ENCODE results near the gene ZNF638.

Gene ZNF638

DNA sequence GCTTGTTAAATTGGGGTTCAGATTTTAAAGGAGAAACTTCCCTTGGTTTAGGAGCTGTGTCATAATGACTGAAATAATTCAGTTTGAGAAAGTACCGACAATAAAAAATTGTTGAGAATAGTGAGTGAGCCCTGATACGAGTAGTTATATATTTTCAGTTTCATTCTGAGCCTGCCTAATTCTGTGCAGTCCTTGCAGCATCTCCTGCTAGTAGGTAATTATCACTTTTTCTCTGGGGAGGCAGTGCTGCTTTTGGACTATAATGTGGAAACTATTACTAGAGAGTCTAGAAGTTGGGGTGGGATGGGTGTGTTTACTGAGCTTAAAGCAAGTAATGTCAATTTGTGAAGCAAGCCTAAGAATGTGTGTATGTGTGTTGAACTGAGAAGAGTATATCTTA is 21.7 kb downstream of the ZNF638 start:
- Histone ChIP-seq H3K36me3 (ENCODE audit: control insufficient read depth, insufficient read depth, low read length) (no peaks in the 10 kb centered on the region; the same call in 1 of the 2 replicates), H3K4me3 (ENCODE audit: low read length) (no peak overlapping the region), H3K27me3 (ENCODE audit: control insufficient read depth, insufficient read depth, low read length) (no peaks in the 10 kb centered on the region), H3K27ac (ENCODE audit: low read length) (no peak overlapping the region), H3K4me1 (ENCODE audit: control insufficient read depth, insufficient read depth, low read length) (no peaks in the 10 kb centered on the region), H3K9me3 (ENCODE audit: control insufficient read depth, insufficient read depth, low read length) (no peaks in the 10 kb centered on the region)
- no peak for DNase-seq (ENCODE audit: low read depth, low spot score)
- WGBS (ENCODE audit: insufficient coverage, insufficient read length) = no CpG with 5 or more reads among the region's 2 CpGs

DNA sequence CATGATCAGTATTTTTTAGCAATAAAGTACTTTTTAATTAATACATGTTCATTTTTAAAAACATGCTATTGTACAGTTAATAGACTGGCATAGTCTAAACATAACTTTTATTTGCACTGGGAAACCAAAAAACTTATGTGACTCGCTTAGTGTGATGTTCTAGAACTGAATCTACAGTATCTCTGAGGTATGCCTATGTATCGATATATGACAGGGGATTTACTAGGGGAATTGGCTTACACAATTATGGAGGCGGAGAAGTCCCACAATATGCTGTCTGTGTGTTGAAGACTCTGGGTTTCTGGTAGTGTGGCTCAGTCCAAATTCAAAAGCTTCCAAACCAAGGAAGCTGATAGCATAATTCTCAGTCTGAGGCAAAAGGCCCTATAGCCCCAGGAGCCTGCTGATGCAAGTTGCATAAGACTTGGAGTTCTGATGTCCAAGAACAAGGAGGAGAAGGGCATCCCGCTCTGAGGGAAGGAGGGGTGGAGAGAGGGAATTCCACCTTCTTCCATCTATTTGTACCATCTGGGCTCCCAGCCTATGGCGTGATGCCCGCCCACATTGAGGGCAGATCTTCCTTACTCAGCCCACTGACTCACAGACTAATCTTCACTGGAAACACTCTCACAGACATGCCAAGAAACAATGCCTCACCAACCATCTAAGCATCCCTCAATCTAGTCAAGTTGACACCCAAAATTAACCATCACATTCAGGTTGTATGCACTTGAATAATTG is 27.5 kb downstream of the ZNF638 start:
- WGBS (ENCODE audit: insufficient coverage, insufficient read length) = no CpG with 5 or more reads among the region's 6 CpGs
- no peaks in the 10 kb centered on the region for H3K4me1 ChIP-seq (ENCODE audit: control insufficient read depth, insufficient read depth, low read length)
- no peak for DNase-seq (ENCODE audit: low read depth, low spot score)
- H3K27ac ChIP-seq (ENCODE audit: low read length) = no peak overlapping the region
- H3K36me3 ChIP-seq (ENCODE audit: control insufficient read depth, insufficient read depth, low read length) = no peaks in the 10 kb centered on the region; the same call in 1 of the 2 replicates
- H3K27me3 ChIP-seq (ENCODE audit: control insufficient read depth, insufficient read depth, low read length) = no peaks in the 10 kb centered on the region
- no peak overlapping the region for H3K4me3 ChIP-seq (ENCODE audit: low read length)
- H3K9me3 ChIP-seq (ENCODE audit: control insufficient read depth, insufficient read depth, low read length) = no peaks in the 10 kb centered on the region

DNA sequence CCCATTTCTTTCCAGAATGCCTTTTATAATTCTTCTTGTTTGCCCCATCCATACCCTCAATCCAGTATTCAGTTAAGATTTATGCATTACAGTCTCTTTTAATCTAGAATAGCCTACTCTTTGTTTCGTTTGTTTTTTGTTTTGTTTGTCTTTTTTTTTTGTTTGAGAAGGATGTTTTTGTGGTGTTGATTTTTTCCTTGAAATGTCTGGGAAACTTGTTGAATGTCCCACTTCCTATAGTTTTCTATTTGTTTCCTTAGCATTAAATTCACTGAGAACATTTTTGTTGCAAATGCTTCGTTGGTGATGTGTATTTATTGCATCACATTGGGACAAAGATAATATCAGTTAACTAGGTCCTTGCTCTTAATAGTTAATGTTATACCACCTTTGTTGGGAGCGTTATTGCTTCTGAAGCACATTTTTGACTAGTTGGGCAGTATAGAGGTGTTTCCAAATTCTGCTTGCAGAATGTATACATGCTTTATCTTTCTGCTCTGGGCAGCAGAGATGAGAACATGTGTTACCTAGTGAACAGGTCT is 28.9 kb downstream of the ZNF638 start:
- Histone ChIP-seq H3K27ac (ENCODE audit: low read length) (no peak overlapping the region), H3K4me1 (ENCODE audit: control insufficient read depth, insufficient read depth, low read length) (no peaks in the 10 kb centered on the region), H3K4me3 (ENCODE audit: low read length) (no peak overlapping the region), H3K9me3 (ENCODE audit: control insufficient read depth, insufficient read depth, low read length) (no peaks in the 10 kb centered on the region), H3K36me3 (ENCODE audit: control insufficient read depth, insufficient read depth, low read length) (no peaks in the 10 kb centered on the region; the same call in 1 of the 2 replicates), H3K27me3 (ENCODE audit: control insufficient read depth, insufficient read depth, low read length) (no peaks in the 10 kb centered on the region)
- no CpG with 5 or more reads among the region's 3 CpGs for WGBS (ENCODE audit: insufficient coverage, insufficient read length)
- no peak for DNase-seq (ENCODE audit: low read depth, low spot score)

DNA sequence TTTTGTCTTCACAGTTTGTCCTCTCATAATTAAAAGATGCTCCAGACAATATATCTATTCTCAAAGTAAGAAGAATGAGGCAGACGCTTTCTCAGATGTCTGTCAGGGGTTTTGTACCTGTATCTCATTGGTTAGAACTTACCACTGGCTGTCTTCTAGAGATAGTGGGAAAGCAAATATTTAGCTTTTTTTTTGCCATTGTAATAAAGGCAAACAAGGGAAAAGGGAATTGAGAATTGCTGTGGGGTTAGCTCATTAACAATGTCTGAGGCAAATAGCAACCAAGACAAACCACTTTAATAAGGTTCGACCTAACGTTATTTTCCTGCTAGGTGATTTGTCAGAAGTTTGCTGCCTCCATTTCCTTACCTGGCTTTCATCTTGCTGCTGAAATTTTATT is 30.0 kb downstream of the ZNF638 start:
- no peak for DNase-seq (ENCODE audit: low read depth, low spot score)
- H3K27ac ChIP-seq (ENCODE audit: low read length) = no peak overlapping the region
- no CpG with 5 or more reads among the region's 3 CpGs for WGBS (ENCODE audit: insufficient coverage, insufficient read length)
- H3K4me3 ChIP-seq (ENCODE audit: low read length) = no peak overlapping the region
- peaks cover 3% of the 10 kb centered on the region; the same call in 1 of the 2 replicates for H3K36me3 ChIP-seq (ENCODE audit: control insufficient read depth, insufficient read depth, low read length)
- H3K9me3 ChIP-seq (ENCODE audit: control insufficient read depth, insufficient read depth, low read length) = no peaks in the 10 kb centered on the region
- H3K27me3 ChIP-seq (ENCODE audit: control insufficient read depth, insufficient read depth, low read length) = no peaks in the 10 kb centered on the region
- H3K4me1 ChIP-seq (ENCODE audit: control insufficient read depth, insufficient read depth, low read length) = no peaks in the 10 kb centered on the region

DNA sequence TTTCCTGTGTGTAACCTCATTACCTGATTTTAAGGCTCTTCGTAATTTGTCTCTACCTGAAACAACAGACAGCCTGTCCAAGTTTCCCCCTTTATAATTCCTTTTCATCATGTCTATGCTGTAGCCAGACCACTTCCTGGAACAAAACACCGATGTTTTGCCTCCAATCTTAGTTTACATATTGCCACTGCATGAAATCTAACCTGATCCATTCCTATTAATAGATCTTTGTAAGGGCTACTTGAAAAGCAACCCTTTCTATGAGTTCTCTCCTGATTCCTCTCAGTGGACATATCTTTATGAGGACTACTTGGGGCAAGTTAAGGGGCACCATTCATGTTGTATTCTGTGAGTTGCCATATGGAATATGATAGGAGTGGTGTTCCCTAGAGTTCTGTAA is 30.9 kb downstream of the ZNF638 start:
- no peak for DNase-seq (ENCODE audit: low read depth, low spot score)
- Histone ChIP-seq H3K4me1 (ENCODE audit: control insufficient read depth, insufficient read depth, low read length) (no peaks in the 10 kb centered on the region), H3K27me3 (ENCODE audit: control insufficient read depth, insufficient read depth, low read length) (no peaks in the 10 kb centered on the region), H3K36me3 (ENCODE audit: control insufficient read depth, insufficient read depth, low read length) (peaks cover 3% of the 10 kb centered on the region; the same call in 1 of the 2 replicates), H3K9me3 (ENCODE audit: control insufficient read depth, insufficient read depth, low read length) (no peaks in the 10 kb centered on the region), H3K27ac (ENCODE audit: low read length) (no peak overlapping the region), H3K4me3 (ENCODE audit: low read length) (no peak overlapping the region)
- no CpG with 5 or more reads among the region's 2 CpGs for WGBS (ENCODE audit: insufficient coverage, insufficient read length)

DNA sequence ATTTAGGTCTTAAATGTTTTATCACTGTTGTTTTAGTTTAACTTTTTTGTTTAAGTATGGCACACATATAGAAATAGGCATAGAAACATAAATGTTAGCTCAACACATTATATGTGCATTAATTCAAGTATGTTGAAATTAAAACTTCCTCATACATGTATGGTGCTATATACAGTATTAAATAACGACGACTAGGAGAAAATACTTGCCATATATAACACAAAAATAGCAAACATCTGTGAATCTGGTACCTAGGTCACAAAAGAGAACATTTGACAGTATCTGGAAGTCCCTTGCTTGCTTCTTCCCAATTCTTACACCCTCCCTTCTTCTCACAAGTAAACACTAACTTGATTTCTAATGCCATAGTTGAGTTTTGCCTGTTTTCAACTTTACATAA is 38.4 kb downstream of the ZNF638 start:
- Histone ChIP-seq H3K36me3 (ENCODE audit: control insufficient read depth, insufficient read depth, low read length) (peaks cover 6% of the 10 kb centered on the region; the same call in 1 of the 2 replicates), H3K9me3 (ENCODE audit: control insufficient read depth, insufficient read depth, low read length) (no peaks in the 10 kb centered on the region), H3K27ac (ENCODE audit: low read length) (no peak overlapping the region), H3K4me3 (ENCODE audit: low read length) (no peak overlapping the region), H3K4me1 (ENCODE audit: control insufficient read depth, insufficient read depth, low read length) (no peaks in the 10 kb centered on the region), H3K27me3 (ENCODE audit: control insufficient read depth, insufficient read depth, low read length) (no peaks in the 10 kb centered on the region)
- no CpG with 5 or more reads among the region's 2 CpGs for WGBS (ENCODE audit: insufficient coverage, insufficient read length)
- no peak for DNase-seq (ENCODE audit: low read depth, low spot score)

DNA sequence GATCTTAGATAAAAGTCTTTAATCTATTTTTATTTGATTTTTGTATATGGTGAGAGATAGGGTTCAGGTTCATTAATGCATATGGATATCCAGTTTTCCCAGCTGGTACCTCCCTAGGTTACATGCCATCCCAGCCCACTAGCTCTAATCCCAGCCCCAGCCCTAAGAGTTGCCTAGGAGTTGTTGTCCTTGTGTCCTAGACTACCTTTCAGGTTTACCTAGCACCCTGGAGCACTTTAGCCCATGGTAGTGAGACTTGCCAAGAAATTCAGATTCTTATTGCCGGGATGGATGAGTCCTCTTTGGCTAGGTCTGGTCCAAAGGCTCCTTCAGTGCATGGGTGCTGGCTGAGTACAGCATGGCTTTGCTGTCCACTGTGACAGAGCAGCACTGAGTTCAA is 40.5 kb downstream of the ZNF638 start:
- H3K4me3 ChIP-seq (ENCODE audit: low read length) = no peak overlapping the region
- H3K27ac ChIP-seq (ENCODE audit: low read length) = no peak overlapping the region
- H3K36me3 ChIP-seq (ENCODE audit: control insufficient read depth, insufficient read depth, low read length) = peaks cover 3% of the 10 kb centered on the region; the same call in 1 of the 2 replicates
- no peaks in the 10 kb centered on the region for H3K9me3 ChIP-seq (ENCODE audit: control insufficient read depth, insufficient read depth, low read length)
- no peak for DNase-seq (ENCODE audit: low read depth, low spot score)
- WGBS (ENCODE audit: insufficient coverage, insufficient read length) = no CpG with 5 or more reads among the region's 1 CpG
- no peaks in the 10 kb centered on the region for H3K4me1 ChIP-seq (ENCODE audit: control insufficient read depth, insufficient read depth, low read length)
- no peaks in the 10 kb centered on the region for H3K27me3 ChIP-seq (ENCODE audit: control insufficient read depth, insufficient read depth, low read length)

DNA sequence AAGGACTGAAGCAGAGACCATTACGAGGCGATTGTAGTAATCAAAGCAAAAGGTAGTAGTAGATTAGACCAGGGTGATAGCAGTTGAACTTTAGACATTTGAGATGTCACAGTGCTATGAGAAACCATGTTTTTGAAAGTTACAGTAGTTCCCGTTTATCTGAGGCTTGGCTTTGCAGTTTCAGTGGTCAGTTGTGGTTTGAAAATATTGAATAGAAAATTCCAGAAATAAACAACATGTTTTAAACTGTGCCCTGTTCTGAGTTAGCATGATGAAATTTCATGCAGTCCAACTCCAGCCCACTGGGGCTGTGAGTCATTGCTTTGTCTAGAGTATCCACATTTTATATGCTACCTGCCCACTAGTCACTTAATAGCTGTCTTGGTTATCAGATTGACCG is 47.5 kb downstream of the ZNF638 start:
- no peak for DNase-seq (ENCODE audit: low read depth, low spot score)
- Histone ChIP-seq H3K4me3 (ENCODE audit: low read length) (no peak overlapping the region), H3K9me3 (ENCODE audit: control insufficient read depth, insufficient read depth, low read length) (no peaks in the 10 kb centered on the region), H3K27ac (ENCODE audit: low read length) (no peak overlapping the region), H3K27me3 (ENCODE audit: control insufficient read depth, insufficient read depth, low read length) (no peaks in the 10 kb centered on the region), H3K36me3 (ENCODE audit: control insufficient read depth, insufficient read depth, low read length) (no peaks in the 10 kb centered on the region; the same call in 1 of the 2 replicates), H3K4me1 (ENCODE audit: control insufficient read depth, insufficient read depth, low read length) (no peaks in the 10 kb centered on the region)
- no CpG with 5 or more reads among the region's 4 CpGs for WGBS (ENCODE audit: insufficient coverage, insufficient read length)

DNA sequence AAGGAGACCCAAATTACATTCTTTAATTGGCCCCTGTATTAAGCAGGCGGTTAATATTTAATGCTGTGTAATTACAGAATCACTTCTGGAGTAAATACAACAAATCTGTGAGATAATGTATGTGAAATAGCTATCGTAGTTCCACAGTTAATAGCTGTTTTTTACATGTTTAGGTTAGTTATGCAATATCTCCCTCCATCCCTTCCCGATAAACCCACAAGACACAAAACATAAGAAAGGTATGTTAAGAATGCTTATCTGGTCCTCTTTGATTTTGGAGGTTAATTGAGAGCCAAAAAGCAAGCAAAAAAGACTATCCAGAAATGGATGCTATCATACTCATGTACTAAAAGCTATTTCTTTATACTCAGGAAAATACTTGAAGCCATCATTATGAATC is 49.1 kb downstream of the ZNF638 start:
- Histone ChIP-seq H3K27me3 (ENCODE audit: control insufficient read depth, insufficient read depth, low read length) (no peaks in the 10 kb centered on the region), H3K36me3 (ENCODE audit: control insufficient read depth, insufficient read depth, low read length) (no peaks in the 10 kb centered on the region), H3K27ac (ENCODE audit: low read length) (no peak overlapping the region), H3K4me1 (ENCODE audit: control insufficient read depth, insufficient read depth, low read length) (no peaks in the 10 kb centered on the region), H3K9me3 (ENCODE audit: control insufficient read depth, insufficient read depth, low read length) (no peaks in the 10 kb centered on the region), H3K4me3 (ENCODE audit: low read length) (no peak overlapping the region)
- DNase-seq (ENCODE audit: low read depth, low spot score) = no peak
- no CpG with 5 or more reads among the region's 3 CpGs for WGBS (ENCODE audit: insufficient coverage, insufficient read length)

DNA sequence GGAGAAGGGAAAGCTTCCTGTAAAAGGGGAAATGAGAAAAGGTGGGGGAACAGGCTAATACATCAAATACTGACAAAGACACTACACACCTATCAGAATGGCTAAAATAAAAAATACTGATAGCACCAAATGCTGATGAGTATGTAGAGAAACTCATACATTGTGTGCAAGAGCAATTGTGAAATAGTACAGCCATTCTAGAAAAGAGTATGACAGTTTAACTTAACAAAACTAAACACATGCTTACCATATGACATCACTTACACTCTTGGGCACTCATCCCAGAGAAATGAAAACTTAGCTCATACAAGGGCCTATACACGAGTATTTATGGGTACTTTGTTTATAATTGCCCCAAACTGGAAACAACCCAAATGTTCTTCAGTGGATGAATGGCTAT is 53.4 kb downstream of the ZNF638 start:
- no peaks in the 10 kb centered on the region for H3K27me3 ChIP-seq (ENCODE audit: control insufficient read depth, insufficient read depth, low read length)
- H3K9me3 ChIP-seq (ENCODE audit: control insufficient read depth, insufficient read depth, low read length) = no peaks in the 10 kb centered on the region
- no peak for DNase-seq (ENCODE audit: low read depth, low spot score)
- no CpG with 5 or more reads among the region's 1 CpG for WGBS (ENCODE audit: insufficient coverage, insufficient read length)
- H3K27ac ChIP-seq (ENCODE audit: low read length) = no peak overlapping the region
- peaks cover 7% of the 10 kb centered on the region; the same call in 1 of the 2 replicates for H3K36me3 ChIP-seq (ENCODE audit: control insufficient read depth, insufficient read depth, low read length)
- H3K4me3 ChIP-seq (ENCODE audit: low read length) = no peak overlapping the region
- no peaks in the 10 kb centered on the region for H3K4me1 ChIP-seq (ENCODE audit: control insufficient read depth, insufficient read depth, low read length)

DNA sequence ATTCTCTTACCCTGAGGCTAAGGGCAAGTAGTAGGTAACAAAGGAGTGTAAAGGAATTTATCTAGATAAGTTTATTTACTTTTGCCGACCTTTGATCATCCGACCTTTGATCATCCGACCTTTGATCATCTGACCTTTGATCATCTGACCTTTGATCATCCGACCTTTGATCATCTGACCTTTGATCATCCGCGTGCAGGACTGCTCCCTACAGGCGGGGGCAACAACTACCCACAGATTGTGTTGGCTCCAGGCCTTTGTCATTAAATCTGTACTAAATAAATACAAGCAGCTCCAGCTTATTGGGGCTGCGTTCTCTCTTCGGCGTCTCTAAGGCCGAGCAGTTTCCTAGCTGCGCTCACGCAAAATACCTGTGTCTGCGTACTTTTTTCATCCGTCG is 56.6 kb downstream of the ZNF638 start:
- H3K9me3 ChIP-seq (ENCODE audit: control insufficient read depth, insufficient read depth, low read length) = no peaks in the 10 kb centered on the region
- H3K4me1 ChIP-seq (ENCODE audit: control insufficient read depth, insufficient read depth, low read length) = no peaks in the 10 kb centered on the region
- WGBS (ENCODE audit: insufficient coverage, insufficient read length) = no CpG with 5 or more reads among the region's 16 CpGs
- peaks cover 12% of the 10 kb centered on the region for H3K36me3 ChIP-seq (ENCODE audit: control insufficient read depth, insufficient read depth, low read length)
- H3K27me3 ChIP-seq (ENCODE audit: control insufficient read depth, insufficient read depth, low read length) = no peaks in the 10 kb centered on the region
- H3K27ac ChIP-seq (ENCODE audit: low read length) = no peak overlapping the region
- no peak overlapping the region for H3K4me3 ChIP-seq (ENCODE audit: low read length)
- no peak for DNase-seq (ENCODE audit: low read depth, low spot score)
